Cardiac fibroblast (primary cell): ENCODE results near the gene USP17L28.
"Not testable (repeated sequence)": the region's sequence is repeated elsewhere in the genome, so short reads cannot be mapped to it uniquely, and the experiment has no call there.

Experiments
- DNase-seq, 2 donors: peaks; one replicate each; pipeline versions ENCODE4 v3.0.0 to v3.0.0-alpha.2; 2010; ENCODE audit warnings: low read depth in 2 of 2
- H3K4me3 ChIP-seq, 2 donors: replicated peaks in 1 of 2; 1 replicate in 1 of 2; 2 replicates in 1 of 2; pipeline ENCODE4 v1.5.1; 2011; ENCODE audit warnings: low read depth in 2 of 2, low read length in 2 of 2, mild to moderate bottlenecking in 2 of 2, moderate library complexity in 1 of 2
- CTCF ChIP-seq: IDR thresholded peaks from one replicate; pipeline ENCODE4 v1.5.1; 2011; ENCODE audit warnings: low read depth, mild to moderate bottlenecking, low read length, inconsistent platforms

The USP17L28 gene

GRCh38 chr4:9348593-9348992, at the start of gene USP17L28:
USP17L28 (plus strand) TSS chr4:9348893; CDS start chr4:9348893, 0 bp downstream.
- H3K4me3 ChIP-seq, DNase-seq: not testable (repeated sequence)

- not testable (repeated sequence) for H3K4me3 ChIP-seq, DNase-seq
These were observed 24.5 kb upstream of the USP17L28 start for GRCh38 chr4:9324191-9324590.

GRCh38 chr4:9324865-9325264, 23.8 kb upstream of the USP17L28 start, which contains the start of gene USP17L24:
USP17L24 (plus strand) TSS chr4:9325165; CDS start chr4:9325165, 0 bp downstream.
- not testable (repeated sequence) for DNase-seq, H3K4me3 ChIP-seq

GRCh38 chr4:9329611-9330010, 19.1 kb upstream of the USP17L28 start, which contains the start of gene USP17L25:
USP17L25 (plus strand) TSS chr4:9329911; CDS start chr4:9329911, 0 bp downstream.
- H3K4me3 ChIP-seq, DNase-seq: not testable (repeated sequence)

- DNase-seq, H3K4me3 ChIP-seq: not testable (repeated sequence)
These were observed 14.3 kb upstream of the USP17L28 start, which contains the start of gene USP17L26 for GRCh38 chr4:9334358-9334757. USP17L26 (plus strand) TSS chr4:9334658; CDS start chr4:9334658, 0 bp downstream.

- not testable (repeated sequence) for DNase-seq, H3K4me3 ChIP-seq
These were observed 9.6 kb upstream of the USP17L28 start, which contains the start of gene USP17L5 for GRCh38 chr4:9339103-9339502. USP17L5 (plus strand) TSS chr4:9339403; CDS start chr4:9339403, 0 bp downstream.

- not testable (repeated sequence) for H3K4me3 ChIP-seq, DNase-seq
These were observed 4.8 kb upstream of the USP17L28 start, which contains the start of gene USP17L27 for GRCh38 chr4:9343848-9344247. USP17L27 (plus strand) TSS chr4:9344148; CDS start chr4:9344148, 0 bp downstream.

GRCh38 chr4:9350866-9351265, 2.2 kb downstream of the USP17L28 start:
- not testable (repeated sequence) for H3K4me3 ChIP-seq, DNase-seq

- not testable (repeated sequence) for H3K4me3 ChIP-seq, DNase-seq
These were observed 4.6 kb downstream of the USP17L28 start, which contains the start of gene USP17L29 for GRCh38 chr4:9353338-9353737. USP17L29 (plus strand) TSS chr4:9353638; CDS start chr4:9353638, 0 bp downstream.

GRCh38 chr4:9362829-9363228, 14.1 kb downstream of the USP17L28 start, which contains the start of gene USP17L30:
USP17L30 (plus strand) TSS chr4:9363129; CDS start chr4:9363129, 0 bp downstream.
- not testable (repeated sequence) for H3K4me3 ChIP-seq, DNase-seq

GRCh38 chr4:9379881-9380280, 31.2 kb downstream of the USP17L28 start:
- H3K4me3 ChIP-seq = not testable (repeated sequence)

GRCh38 chr4:9381012-9381534, 32.4 kb downstream of the USP17L28 start:
- DNase-seq = peak in 1 of 2 donors; percentile 4
- peak; percentile 16 for TF ChIP-seq CTCF
- H3K4me3 ChIP-seq = peak overlapping the region; percentile 34 to 36

More at GRCh38 chr4:9379881-9380280, 31.2 kb downstream of the USP17L28 start:
- not testable (repeated sequence) for DNase-seq

GRCh38 chr4:9384126-9384525, 35.4 kb downstream of the USP17L28 start:
- no peak for DNase-seq
- no peak for TF ChIP-seq CTCF
- no peak overlapping the region for H3K4me3 ChIP-seq

- not testable (repeated sequence) for DNase-seq, H3K4me3 ChIP-seq
These were observed 40.3 kb downstream of the USP17L28 start for GRCh38 chr4:9389001-9389400.
